Activated naive CD4-positive, alpha-beta T cell treated with anti-CD3 and anti-CD28 coated beads, Interleukin-2, amount 50 U/mL, for 24 hours (primary cell): ENCODE results near the gene PRKRA.
"Not testable (repeated sequence)": the region's sequence is repeated elsewhere in the genome, so short reads cannot be mapped to it uniquely, and the experiment has no call there.

ENCODE experiments used
- H3K27ac Mint-ChIP-seq: one replicate; pipeline ENCODE4 v1.8.0; 2021; ENCODE audit warnings: mild to moderate bottlenecking, mixed read lengths
- H3K27me3 Mint-ChIP-seq: one replicate; pipeline ENCODE4 v1.8.0; 2021; ENCODE audit warnings: mixed read lengths
- H3K36me3 Mint-ChIP-seq: one replicate; pipeline ENCODE4 v1.8.0; 2021; ENCODE audit warnings: mixed read lengths
- H3K4me1 Mint-ChIP-seq: one replicate; pipeline ENCODE4 v1.8.0; 2021; ENCODE audit warnings: mixed read lengths
- H3K4me3 Mint-ChIP-seq: one replicate; pipeline ENCODE4 v1.8.0; 2021; ENCODE audit warnings: mild to moderate bottlenecking, mixed read lengths
- H3K9me3 Mint-ChIP-seq: one replicate; pipeline ENCODE4 v1.8.0; 2021; ENCODE audit warnings: mixed read lengths

Gene PRKRA

DNA sequence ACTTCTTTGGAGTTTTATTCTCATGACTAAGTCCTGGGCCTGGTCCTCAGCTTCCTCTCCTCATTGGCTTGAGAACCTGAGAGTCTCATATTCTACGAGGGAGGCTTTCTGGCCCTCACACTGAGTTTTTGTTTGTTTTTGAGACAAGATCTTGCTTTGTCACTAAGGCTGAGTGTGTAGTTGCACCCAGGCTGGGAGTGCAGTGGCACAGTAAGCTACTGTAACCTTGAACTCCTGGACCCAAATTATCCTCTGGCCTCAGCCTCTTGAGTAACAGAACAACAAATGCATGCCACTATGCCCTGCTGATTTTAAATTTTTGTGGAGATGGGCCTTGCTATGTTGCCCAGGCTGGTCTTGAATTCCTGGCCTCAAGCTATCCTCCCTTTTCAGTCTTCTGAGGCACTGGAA, 22.6 kb downstream of the PRKRA start:
- Mint-ChIP-seq H3K36me3 (peaks cover 39% of the 10 kb centered on the region), H3K27ac (peak overlapping the region; percentile 59), H3K27me3 (no peaks in the 10 kb centered on the region), H3K4me1 (no peaks in the 10 kb centered on the region), H3K9me3 (peaks cover 6% of the 10 kb centered on the region), H3K4me3 (no peak overlapping the region)

DNA sequence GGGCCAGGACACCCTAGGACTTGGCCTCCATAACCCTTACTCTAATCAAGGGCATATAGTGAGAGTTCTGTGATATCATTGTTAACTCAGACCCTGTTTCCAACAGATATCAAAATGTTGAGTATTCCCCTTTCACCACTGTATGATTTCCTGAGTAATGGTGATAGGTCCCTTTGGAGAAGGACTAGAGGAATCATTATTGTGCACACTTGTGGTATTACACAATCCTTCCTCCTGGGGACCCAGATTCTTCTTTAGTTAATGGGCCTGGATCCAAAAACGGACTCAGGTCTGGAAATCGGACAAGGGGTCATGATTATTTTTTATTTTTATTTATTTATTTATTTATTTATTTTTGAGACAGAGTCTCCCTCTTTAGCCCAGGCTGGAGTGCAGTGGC, 23.5 kb downstream of the PRKRA start:
- H3K4me1 Mint-ChIP-seq = no peaks in the 10 kb centered on the region
- peaks cover 6% of the 10 kb centered on the region for H3K9me3 Mint-ChIP-seq
- H3K27ac Mint-ChIP-seq = no peak overlapping the region
- H3K36me3 Mint-ChIP-seq = peaks cover 39% of the 10 kb centered on the region
- H3K27me3 Mint-ChIP-seq = no peaks in the 10 kb centered on the region
- H3K4me3 Mint-ChIP-seq = no peak overlapping the region

DNA sequence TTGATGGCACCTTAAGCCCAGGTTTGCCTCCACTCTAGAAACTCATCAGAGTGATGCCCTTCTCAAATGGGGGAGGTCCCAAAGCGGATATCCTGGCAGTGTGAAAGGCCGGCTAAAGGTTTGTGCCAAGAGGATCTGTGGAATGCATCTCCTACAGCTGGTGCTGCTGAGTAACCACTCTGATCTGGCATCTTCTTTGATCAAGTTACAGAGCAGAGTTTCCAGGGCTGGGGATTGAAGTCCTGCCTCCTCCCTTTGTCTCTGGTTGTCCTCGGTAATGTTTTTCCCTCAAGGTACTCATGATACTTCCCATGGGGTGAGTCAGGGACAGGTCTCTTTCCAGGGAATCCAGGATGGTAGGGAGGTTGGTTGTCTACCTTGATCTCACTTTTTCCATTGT, 24.6 kb downstream of the PRKRA start:
- no peak overlapping the region for H3K4me3 Mint-ChIP-seq
- no peak overlapping the region for H3K27ac Mint-ChIP-seq
- no peaks in the 10 kb centered on the region for H3K4me1 Mint-ChIP-seq
- H3K9me3 Mint-ChIP-seq = peaks cover 6% of the 10 kb centered on the region
- peaks cover 35% of the 10 kb centered on the region for H3K36me3 Mint-ChIP-seq
- no peaks in the 10 kb centered on the region for H3K27me3 Mint-ChIP-seq

DNA sequence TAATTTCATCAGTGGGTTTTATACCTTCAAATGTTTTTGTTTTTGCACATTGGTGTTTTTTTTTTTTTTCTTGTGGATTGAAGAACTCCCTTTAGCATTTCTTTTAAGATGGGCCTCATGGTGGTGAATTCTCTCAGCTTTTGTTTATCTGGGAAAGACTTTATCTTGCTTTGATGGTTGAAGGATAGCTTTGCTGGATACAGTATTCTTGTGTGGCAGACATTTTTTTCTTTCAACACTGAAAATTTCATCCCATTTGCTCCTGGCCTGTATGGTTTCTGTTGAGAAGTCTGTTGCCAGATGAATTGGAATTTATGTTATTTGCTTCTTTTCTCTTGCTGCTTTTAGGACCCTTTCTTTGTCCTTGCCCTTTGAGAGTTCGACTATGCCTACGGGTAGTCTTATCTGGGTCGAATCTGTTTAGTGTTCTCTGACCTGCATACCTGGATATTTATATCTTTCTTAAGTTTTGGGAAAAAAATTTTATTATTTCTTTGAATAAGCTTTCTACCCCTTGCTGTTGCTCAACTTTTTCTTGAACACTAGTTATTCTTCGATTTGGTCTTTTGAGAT, 25.6 kb downstream of the PRKRA start:
- Mint-ChIP-seq H3K27me3 (no peaks in the 10 kb centered on the region), H3K4me1 (no peaks in the 10 kb centered on the region), H3K4me3 (no peak overlapping the region), H3K27ac (no peak overlapping the region), H3K9me3 (peaks cover 6% of the 10 kb centered on the region), H3K36me3 (peaks cover 33% of the 10 kb centered on the region)

DNA sequence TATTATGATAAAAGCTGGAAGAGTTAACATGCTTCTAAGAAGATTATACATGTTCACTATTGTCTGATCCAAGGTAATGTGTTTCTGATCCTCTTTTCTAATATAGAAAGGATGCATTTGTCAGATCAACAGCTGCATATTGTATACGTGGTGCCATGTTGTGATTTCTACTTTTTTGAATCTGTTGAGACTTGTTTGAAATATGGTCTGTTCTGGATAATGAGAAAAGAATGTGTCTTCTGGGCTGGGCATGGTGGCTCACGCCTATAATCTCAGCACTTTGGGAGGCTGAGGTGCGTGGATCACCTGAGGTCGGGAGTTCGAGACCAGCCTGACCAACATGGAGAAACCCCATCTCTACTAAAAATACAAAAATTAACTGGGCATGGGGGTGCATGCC, 27.2 kb downstream of the PRKRA start:
- not testable (repeated sequence) for H3K27me3 Mint-ChIP-seq, H3K27ac Mint-ChIP-seq, H3K9me3 Mint-ChIP-seq, H3K4me1 Mint-ChIP-seq, H3K4me3 Mint-ChIP-seq
- H3K36me3 Mint-ChIP-seq = peaks cover 28% of the 10 kb centered on the region

DNA sequence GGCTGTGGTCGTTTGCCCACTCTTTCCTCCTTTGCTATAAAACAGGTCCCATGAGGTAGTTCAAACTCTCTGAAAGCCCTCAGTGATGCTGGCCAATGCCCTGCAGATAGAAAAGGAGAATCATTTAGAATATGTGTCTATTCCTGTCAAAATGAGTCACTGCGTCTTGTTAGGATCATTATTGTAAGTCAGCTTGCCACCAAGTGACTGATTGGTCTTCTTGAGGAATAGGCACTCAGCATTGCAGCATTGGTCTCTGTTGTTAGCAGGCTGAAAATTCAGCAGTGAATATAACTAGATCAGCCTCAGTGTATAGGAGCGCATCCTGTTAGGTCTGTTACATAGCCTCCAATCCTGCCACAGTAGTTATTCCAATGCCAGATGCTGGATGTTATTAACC, 28.9 kb downstream of the PRKRA start:
- peaks cover 21% of the 10 kb centered on the region for H3K36me3 Mint-ChIP-seq

DNA sequence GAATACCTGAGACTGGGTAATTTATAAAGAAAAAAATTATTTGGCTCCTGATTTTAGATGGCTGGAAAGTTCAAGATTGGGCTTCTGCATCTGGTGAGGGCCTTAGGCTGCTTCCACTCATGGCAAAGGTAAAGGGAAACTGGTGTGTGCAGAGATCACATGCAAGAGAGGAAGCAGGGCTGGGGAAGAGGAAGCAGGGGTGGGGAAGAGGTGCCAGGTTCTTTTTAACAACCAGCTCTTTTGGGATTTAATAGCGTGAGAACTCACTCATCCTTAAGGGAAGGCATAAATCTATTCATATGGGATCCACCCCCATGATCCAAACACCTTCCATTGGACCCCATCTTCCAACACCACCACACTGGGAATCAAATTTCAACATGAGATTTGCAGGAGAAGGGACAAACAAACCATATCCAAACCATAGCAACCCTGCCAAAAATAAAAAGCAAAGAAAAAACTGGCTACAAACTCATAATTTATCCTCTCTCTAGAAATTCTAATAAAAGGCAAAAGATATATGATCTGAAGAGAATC, 30.4 kb downstream of the PRKRA start:
- Mint-ChIP-seq H3K27ac (no peak overlapping the region), H3K9me3 (peaks cover 6% of the 10 kb centered on the region), H3K4me1 (no peaks in the 10 kb centered on the region), H3K27me3 (no peaks in the 10 kb centered on the region), H3K36me3 (peaks cover 7% of the 10 kb centered on the region), H3K4me3 (no peak overlapping the region)

More for the DNA sequence above, 28.9 kb downstream of the PRKRA start:
- H3K27ac Mint-ChIP-seq = no peak overlapping the region
- H3K9me3 Mint-ChIP-seq = peaks cover 6% of the 10 kb centered on the region
- no peaks in the 10 kb centered on the region for H3K4me1 Mint-ChIP-seq
- no peaks in the 10 kb centered on the region for H3K27me3 Mint-ChIP-seq
- no peak overlapping the region for H3K4me3 Mint-ChIP-seq

DNA sequence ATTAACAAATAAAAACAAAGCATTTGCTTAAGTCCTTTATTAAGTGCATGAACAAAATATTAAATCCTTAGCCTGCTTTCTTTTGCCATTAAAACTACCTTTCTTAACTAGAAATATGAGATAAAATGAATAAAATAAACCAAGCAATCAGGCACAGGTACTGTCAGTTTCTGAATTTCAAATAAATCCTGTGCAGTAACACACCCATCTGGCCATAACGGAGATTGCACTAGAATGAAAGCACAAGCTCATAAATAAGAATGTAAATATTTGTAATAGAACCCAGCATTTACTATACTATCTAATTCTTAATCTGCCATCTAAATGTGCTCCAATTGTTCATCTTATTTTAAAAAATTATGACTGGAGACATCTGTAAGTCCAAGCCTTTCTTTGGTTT, 31.9 kb downstream of the PRKRA start:
- H3K36me3 Mint-ChIP-seq = peaks cover under 1% of the 10 kb centered on the region
- no peak overlapping the region for H3K4me3 Mint-ChIP-seq
- H3K27ac Mint-ChIP-seq = no peak overlapping the region
- no peaks in the 10 kb centered on the region for H3K27me3 Mint-ChIP-seq
- no peaks in the 10 kb centered on the region for H3K9me3 Mint-ChIP-seq
- peaks cover 11% of the 10 kb centered on the region for H3K4me1 Mint-ChIP-seq

DNA sequence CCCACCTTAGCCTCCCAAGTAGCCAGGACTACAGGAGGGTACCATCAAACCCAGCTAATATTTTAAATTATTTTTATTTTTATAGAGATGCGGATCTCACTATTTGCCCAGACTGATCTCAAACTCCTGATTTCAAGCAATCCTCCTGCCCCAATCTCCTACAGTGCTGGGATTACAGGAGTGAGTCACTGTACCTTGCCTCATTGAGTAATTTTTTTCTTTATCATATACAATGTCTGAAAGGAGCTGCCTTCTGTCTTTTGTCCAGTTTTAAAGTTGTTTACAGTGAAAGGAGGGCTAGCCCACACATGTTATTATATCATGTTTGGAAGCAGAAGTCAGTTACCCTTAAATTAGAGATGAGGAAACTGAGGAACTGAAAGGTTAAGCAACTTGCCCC, 32.5 kb downstream of the PRKRA start:
- peaks cover 14% of the 10 kb centered on the region for H3K4me1 Mint-ChIP-seq
- H3K27me3 Mint-ChIP-seq = no peaks in the 10 kb centered on the region
- H3K27ac Mint-ChIP-seq = no peak overlapping the region
- H3K9me3 Mint-ChIP-seq = no peaks in the 10 kb centered on the region
- no peaks in the 10 kb centered on the region for H3K36me3 Mint-ChIP-seq
- no peak overlapping the region for H3K4me3 Mint-ChIP-seq

DNA sequence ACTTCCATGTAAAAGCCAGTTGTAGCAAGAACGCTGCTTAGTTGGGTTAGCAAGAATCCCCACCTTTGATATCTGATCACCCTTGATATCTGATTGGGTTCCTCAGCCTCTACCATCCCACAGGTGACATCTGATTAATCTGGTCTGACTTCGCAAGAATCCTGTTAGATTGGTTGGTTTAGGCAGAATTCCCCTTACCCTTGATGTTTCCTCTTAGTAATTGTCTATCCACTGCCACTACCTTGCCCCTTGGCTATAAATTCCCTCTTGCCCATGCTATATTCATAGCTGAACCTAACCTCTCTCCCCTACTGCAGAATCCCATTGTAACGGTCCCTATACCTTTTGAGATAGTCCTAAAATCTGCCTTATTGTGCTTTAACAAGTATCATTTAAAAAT, 33.1 kb downstream of the PRKRA start:
- no peak overlapping the region for H3K4me3 Mint-ChIP-seq
- no peaks in the 10 kb centered on the region for H3K27me3 Mint-ChIP-seq
- no peaks in the 10 kb centered on the region for H3K9me3 Mint-ChIP-seq
- peaks cover 18% of the 10 kb centered on the region for H3K4me1 Mint-ChIP-seq
- no peak overlapping the region for H3K27ac Mint-ChIP-seq
- H3K36me3 Mint-ChIP-seq = no peaks in the 10 kb centered on the region

DNA sequence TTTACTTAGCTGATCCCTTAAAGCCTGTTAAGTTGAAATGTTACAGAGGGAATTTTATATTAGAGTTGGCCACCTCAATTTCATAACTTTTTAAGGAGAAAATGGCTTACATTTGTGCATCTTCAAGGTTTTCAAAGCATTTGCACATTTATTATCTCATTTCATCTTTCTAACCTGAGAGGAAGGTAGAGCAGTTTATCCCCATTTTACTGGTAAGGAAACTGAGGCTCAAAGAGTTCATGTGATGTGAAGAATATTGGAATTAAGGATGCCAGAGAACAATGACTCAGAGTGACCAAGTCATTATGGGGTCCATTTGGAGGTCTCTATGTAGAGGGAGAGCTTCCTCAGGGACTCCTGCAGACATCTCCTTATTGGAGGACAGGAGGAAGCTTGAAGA, 35.0 kb downstream of the PRKRA start:
- no peaks in the 10 kb centered on the region for H3K36me3 Mint-ChIP-seq
- no peak overlapping the region for H3K4me3 Mint-ChIP-seq
- H3K27me3 Mint-ChIP-seq = no peaks in the 10 kb centered on the region
- no peak overlapping the region for H3K27ac Mint-ChIP-seq
- peaks cover 18% of the 10 kb centered on the region for H3K4me1 Mint-ChIP-seq
- H3K9me3 Mint-ChIP-seq = no peaks in the 10 kb centered on the region

DNA sequence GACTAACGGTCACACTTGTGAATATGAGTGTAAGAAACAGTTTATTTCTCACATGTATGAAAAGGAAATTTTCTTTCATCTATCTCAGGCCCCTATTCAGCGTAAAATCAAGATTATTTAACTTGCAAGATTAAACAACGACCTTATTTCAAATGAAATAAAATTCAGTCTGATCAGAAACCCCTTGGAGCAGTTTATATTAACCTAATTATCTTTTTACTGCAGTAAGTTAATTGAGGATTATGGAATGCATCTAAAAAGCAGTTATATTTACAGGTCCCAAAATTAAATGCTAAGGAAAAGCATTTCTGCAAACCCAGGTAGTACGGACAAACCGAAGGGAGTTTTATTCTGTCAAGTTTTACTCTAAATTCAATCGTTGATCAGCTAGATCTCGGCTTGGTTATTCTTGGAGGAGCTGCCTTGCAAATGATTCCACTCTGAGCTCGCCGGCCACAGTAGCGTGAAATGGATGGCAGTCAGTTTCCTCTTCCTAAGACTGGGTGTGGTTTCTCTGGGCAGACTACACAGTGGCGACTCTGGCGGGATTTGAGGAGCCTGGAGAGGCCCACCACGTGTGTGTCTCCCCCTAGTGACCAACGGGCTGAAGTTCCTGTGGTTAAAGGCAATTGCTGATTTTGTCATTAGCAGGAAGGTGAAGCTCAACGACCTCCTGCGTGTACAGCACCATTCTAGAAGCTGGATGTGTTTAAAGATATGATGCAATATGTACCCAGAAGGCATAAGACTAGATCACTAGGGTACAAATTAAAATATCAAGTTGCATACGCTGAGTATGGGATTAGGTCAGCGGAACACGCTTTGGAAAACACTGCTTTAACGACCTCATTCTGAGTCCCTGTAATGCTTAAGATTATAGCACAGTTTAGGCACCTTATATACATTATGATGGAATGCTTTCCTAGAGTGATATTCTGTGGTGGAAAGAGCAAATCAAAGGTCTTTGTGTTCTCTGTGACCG, 36.4 kb downstream of the PRKRA start:
- H3K9me3 Mint-ChIP-seq = no peaks in the 10 kb centered on the region
- no peaks in the 10 kb centered on the region for H3K36me3 Mint-ChIP-seq
- H3K27me3 Mint-ChIP-seq = peaks cover 2% of the 10 kb centered on the region
- peaks cover 18% of the 10 kb centered on the region for H3K4me1 Mint-ChIP-seq
- peak overlapping the region; percentile 91 for H3K4me3 Mint-ChIP-seq
- H3K27ac Mint-ChIP-seq = peak overlapping the region; percentile 97

DNA sequence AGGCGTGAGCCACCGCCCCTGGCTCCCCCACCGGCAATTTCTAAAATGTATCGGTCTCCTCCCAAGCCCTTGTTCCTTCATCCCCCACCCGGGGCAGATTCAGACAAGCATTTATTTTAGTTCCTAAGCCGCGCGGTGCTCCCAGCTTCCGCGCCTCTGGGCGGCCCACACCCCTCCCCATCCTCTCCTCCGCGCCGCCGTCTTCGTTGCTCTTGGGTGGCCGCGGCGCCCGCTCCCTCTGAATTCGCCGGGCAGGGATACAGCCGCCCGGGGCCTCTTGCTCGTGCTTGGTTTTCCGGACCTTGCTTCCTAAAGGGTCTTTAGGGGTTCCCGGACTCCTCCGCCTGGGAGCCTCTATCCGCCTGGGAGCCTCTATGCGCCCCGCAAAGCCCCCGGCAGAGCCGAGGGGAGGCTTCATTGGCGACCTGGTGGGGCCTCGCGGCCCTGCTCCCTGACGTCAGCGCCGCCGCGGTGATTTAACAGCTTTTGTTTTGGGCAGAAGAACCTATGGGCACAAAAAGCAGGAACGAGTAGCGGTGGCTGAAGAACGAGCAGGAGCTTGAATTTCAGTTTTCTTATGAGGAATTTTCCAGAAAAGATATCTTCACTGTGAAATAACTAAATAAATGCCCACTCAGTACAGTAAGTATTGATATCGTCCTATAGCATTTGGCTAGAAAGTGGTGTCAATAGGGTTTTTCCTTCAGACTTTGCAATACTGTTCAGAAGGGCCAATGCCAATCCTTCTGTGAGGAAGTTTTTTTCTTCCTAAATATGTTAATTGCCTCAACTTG, 37.3 kb downstream of the PRKRA start:
- no peaks in the 10 kb centered on the region for H3K36me3 Mint-ChIP-seq

DNA sequence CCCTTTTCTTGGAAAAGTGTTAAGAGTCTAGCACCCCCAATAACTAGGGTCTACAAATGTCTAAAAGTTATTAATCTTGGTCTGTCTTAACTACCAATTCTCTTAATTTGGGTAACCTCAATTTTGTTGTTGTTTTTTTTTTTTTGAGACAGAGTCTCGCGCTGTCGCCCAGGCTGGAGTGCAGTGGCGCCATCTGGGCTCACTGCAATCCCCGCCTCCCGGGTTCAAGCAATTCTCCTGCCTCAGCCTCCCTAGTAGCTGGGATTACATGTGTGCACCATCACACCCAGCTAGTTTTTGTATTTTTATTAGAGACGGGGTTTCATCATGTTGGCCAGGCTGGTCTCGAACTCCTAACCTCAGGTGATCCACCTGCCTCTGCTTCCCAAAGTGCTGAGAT, 38.5 kb downstream of the PRKRA start:
- not testable (repeated sequence) for H3K36me3 Mint-ChIP-seq, H3K27me3 Mint-ChIP-seq, H3K27ac Mint-ChIP-seq, H3K4me3 Mint-ChIP-seq, H3K9me3 Mint-ChIP-seq
- peaks cover 18% of the 10 kb centered on the region for H3K4me1 Mint-ChIP-seq

More for the DNA sequence above, 37.3 kb downstream of the PRKRA start:
- Mint-ChIP-seq H3K4me3 (peak overlapping the region; percentile 91), H3K27ac (peak overlapping the region; percentile 97), H3K4me1 (peaks cover 18% of the 10 kb centered on the region), H3K27me3 (peaks cover 2% of the 10 kb centered on the region), H3K9me3 (no peaks in the 10 kb centered on the region)

DNA sequence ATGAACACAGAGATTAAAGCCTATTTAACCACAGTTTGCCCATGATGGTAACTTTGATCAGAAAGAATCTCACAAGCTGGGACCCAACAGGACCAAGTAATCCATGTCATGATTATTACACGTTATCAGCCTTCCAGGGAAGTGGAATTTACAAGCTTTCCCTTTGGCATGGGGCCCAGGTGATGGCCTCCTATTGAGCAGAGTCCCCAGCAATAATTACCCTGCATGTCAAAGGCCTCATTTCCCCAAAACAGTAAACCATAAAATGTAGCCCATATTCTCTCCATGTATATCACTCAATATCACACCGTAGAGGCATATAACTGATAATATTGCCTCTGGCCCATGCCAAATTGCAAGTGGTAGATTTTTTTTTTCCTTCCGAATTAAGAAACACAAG, 38.9 kb downstream of the PRKRA start:
- Mint-ChIP-seq H3K9me3 (no peaks in the 10 kb centered on the region), H3K27me3 (peaks cover 2% of the 10 kb centered on the region), H3K36me3 (no peaks in the 10 kb centered on the region), H3K4me3 (peak overlapping the region; percentile 16), H3K4me1 (peaks cover 18% of the 10 kb centered on the region), H3K27ac (no peak overlapping the region)
